Ovary (tissue), 9 donors: ENCODE data around the gene LTBP2. TPM values are rescaled to one million over a fixed set of nuclear protein-coding genes. Genes with fewer than 3 reads are reported as not detected.

Source experiments
- DNase-seq, 5 donors: peaks; one replicate each; pipeline ENCODE4 v3.0.0-alpha.2; 2019 to 2020
- H3K27ac ChIP-seq, 2 donors: fragments of 200-600 bp; one replicate each; pipeline versions ENCODE4 v1.5.1 to v1.8.0; 2019 to 2022
- H3K27me3 ChIP-seq: fragments of 200-600 bp; one replicate; pipeline ENCODE4 v1.8.0; 2022
- H3K36me3 ChIP-seq: fragments of 200-600 bp; sonication (generic); one replicate; pipeline ENCODE4 v1.5.1; 2019
- H3K4me1 ChIP-seq: one replicate; pipeline ENCODE4 v1.8.1; 2013; ENCODE audit warnings: mild to moderate bottlenecking, moderate library complexity; ENCODE audit not compliant: insufficient read depth
- H3K4me3 ChIP-seq: fragments of 200-600 bp; sonication (generic); one replicate; pipeline ENCODE4 v1.5.1; 2017
- H3K9me3 ChIP-seq, 2 donors: fragments of 200-600 bp in 1 of 2; sonication (generic) in 1 of 2; one replicate each; pipeline versions ENCODE4 v1.5.1 to v1.8.1; 2013 to 2019; ENCODE audit warnings: mild to moderate bottlenecking in 1 of 2, moderate library complexity in 1 of 2
- EP300 ChIP-seq: sonication (generic); formaldehyde crosslinking; IDR thresholded peaks from one replicate; pipeline ENCODE4 v1.6.1; 2017; ENCODE audit warnings: antibody characterized with exemption
- POLR2A ChIP-seq: fragments of 450-650 bp; IDR thresholded peaks from one replicate; pipeline ENCODE4 v1.6.1; 2017; ENCODE audit warnings: antibody characterized with exemption, mild to moderate bottlenecking, moderate library complexity
- WGBS, 3 donors: extraction: QIAGEN DNeasy Blood & Tissue Kit in 1 of 3; methylation state at CpG; one replicate each; pipeline versions ENCODE4 v1.1.5 to v1.1.7; 2013 to 2017; 5-methylcytosine and 5-hydroxymethylcytosine counted together
- intact Hi-C, 4 donors: fragments of 100-400 bp; cut with DNase I; formaldehyde crosslinking; loops; one replicate each; pipeline versions ENCODE4 v1.11.0 to v1.15.1; 2022 to 2023
- polyA plus RNA-seq, 2 donors: library from polyadenylated mRNA; stranded (reverse); fragments of 200-250 nt in 1 of 2; fragments of 350-450 nt in 1 of 2; fragmentation: Illumina TruSeq in 1 of 2; extraction: RNeasy Lipid Tissue Mini Kit (QIAGEN cat#74804) in 1 of 2; gene quantifications; one replicate each; pipeline ENCODE4 v1.2.3, GENCODE V29; 2013 to 2014
- total RNA-seq, 7 donors: library from RNA; depleted of rRNA in 2 of 7; stranded (reverse); fragments of >200 nt in 2 of 7; fragmentation: NEBNext Ultra II Directional in 3 of 7; extraction: Animal tissue kit (Norgen Biotek cat#: 25700) in 3 of 7; gene quantifications; one replicate each; pipeline versions ENCODE4 v1.1.0 to v1.2.4, GENCODE V29; 2016 to 2023
- TF ChIP-seq, protein P1 (sequence below), 3 donors: fragments of 450-650 bp in 2 of 3; fragments of 200-600 bp in 1 of 3; IDR thresholded peaks; one replicate each; pipeline versions ENCODE4 v1.5.1 to v1.8.0; 2016 to 2022; ENCODE audit warnings: antibody characterized with exemption in 3 of 3, mild to moderate bottlenecking in 1 of 3
- donor health status: DM: no; HTN: no; CAD: no; lungs with moderate emphysema.
- donor health status: DM: no; HTN: no; CAD: no.
- donor health status: Bipolar disorder and iron deficiency.
- donor health status: DM: yes; HTN: yes; CAD: no.
- donor health status: DM: no; HTN: no; CAD: no.
- donor health status: DM: yes; HTN: yes; CAD: no.

Gene LTBP2
- total and polyA plus RNA-seq, 9 donors, result 31.4 to 85.0 (median 60.0) TPM

DNA sequence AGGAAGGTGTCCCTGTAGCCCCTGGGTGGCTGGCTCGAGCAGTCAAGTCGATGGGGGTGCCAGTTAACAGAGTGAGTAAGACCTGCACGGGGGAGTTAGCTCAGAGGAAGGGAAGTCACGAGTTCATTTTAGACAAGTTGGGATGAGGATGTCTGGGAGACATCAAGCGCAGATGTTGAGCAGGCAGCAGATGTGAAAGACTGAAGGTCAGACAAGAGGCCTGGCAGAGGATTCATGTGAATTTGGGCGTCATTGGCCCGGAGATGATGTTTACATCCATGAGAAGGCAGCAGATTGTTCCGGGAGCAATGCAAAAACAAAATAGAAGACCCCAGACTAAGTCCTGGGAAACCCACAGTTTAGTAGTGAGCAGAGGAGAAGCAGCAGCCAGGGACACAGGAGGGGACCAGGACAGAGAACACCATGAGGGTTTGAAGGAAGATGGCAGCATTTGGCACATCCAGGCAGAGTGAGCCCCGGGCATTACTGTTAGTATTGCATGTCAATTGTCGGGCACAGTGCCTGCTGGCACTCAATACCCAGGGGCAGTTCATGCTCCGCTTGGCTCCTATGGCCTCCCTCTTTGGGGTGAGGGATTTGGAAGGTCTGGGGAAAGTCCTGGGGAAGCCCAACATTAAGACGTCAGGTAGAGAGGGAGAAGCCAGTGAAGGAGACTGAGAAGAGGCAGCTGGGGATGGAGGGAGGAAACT lies 15.1 kb downstream of the LTBP2 start:
- WGBS, 3 donors, result 17 to 26% (median 25%) methylated on average over 12 of the region's 12 CpGs
- peaks cover 65% of the 10 kb centered on the region for H3K4me1 ChIP-seq
- intact Hi-C loops, result loop anchor here in 1 of 4 donors (5.0 kb wide), 1 partner anchor 85 kb away; no protein-coding TSS in a partner anchor
- no peaks in the 10 kb centered on the region for H3K27me3 ChIP-seq
- no peaks in the 10 kb centered on the region for H3K9me3 ChIP-seq
- peak overlapping the region; percentile 64 to 78 for H3K27ac ChIP-seq
- no peak overlapping the region for H3K4me3 ChIP-seq
- no peaks in the 10 kb centered on the region for H3K36me3 ChIP-seq
- TF ChIP-seq POLR2A (no peak), EP300 (peak; percentile 14)
- TF ChIP-seq, protein P1, sequence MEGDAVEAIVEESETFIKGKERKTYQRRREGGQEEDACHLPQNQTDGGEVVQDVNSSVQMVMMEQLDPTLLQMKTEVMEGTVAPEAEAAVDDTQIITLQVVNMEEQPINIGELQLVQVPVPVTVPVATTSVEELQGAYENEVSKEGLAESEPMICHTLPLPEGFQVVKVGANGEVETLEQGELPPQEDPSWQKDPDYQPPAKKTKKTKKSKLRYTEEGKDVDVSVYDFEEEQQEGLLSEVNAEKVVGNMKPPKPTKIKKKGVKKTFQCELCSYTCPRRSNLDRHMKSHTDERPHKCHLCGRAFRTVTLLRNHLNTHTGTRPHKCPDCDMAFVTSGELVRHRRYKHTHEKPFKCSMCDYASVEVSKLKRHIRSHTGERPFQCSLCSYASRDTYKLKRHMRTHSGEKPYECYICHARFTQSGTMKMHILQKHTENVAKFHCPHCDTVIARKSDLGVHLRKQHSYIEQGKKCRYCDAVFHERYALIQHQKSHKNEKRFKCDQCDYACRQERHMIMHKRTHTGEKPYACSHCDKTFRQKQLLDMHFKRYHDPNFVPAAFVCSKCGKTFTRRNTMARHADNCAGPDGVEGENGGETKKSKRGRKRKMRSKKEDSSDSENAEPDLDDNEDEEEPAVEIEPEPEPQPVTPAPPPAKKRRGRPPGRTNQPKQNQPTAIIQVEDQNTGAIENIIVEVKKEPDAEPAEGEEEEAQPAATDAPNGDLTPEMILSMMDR (IDR thresholded peaks at IDR 0.05), result no peak
- DNase-seq, result peak; percentile 58 to 72 (median 68)

DNA sequence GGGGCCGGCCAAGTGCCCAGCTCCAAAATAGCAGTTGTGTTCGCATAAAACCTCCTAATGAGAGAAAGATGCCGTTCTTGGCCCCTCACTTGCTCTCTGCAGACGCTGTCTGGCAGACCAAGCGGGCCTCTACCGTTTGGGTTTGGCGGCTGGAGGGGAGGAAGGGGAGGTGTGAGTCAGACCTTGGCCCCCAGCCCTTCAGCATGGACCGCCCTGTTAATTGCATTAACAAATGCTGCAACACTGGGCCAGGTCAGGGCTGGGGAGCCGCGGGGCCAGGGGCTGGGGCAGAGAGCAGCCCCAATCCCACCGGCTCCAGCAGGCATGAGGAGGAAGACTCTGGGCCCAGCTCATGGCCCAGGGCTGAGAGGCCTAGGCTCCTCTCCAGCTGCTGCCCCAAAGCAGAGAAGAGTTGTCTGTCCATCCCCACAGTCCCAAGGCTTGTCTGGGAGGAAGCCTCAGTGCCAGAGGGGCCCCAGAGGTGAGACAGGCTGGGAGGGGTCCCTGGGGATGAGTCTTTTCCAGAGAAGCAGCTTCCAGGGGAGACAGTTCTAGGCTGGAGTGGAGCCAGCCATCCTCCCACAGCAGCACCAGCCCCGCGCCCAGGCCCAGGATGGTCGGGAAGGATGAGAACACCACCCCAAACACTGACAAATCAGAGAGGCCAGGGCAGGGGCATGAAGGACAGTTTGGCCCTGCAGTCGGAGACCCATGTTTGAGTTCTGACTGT lies 16.9 kb downstream of the LTBP2 start:
- intact Hi-C loops, result loop anchor here in 1 of 4 donors (5.0 kb wide), 1 partner anchor 83 kb away; no protein-coding TSS in a partner anchor
- peak overlapping the region; percentile 71 to 73 for H3K27ac ChIP-seq
- 25 to 31% (median 26%) methylated on average over 15 of the region's 15 CpGs for WGBS, 3 donors
- no peaks in the 10 kb centered on the region for H3K27me3 ChIP-seq
- H3K9me3 ChIP-seq, result no peaks in the 10 kb centered on the region
- H3K4me1 ChIP-seq, result peaks cover 62% of the 10 kb centered on the region
- no peak overlapping the region for H3K4me3 ChIP-seq
- peak; percentile 83 to 88 (median 86) for DNase-seq
- no peaks in the 10 kb centered on the region for H3K36me3 ChIP-seq
- no peak for TF ChIP-seq POLR2A
- TF ChIP-seq, protein P1 (IDR thresholded peaks at IDR 0.05), result no peak
- no peak for TF ChIP-seq EP300

DNA sequence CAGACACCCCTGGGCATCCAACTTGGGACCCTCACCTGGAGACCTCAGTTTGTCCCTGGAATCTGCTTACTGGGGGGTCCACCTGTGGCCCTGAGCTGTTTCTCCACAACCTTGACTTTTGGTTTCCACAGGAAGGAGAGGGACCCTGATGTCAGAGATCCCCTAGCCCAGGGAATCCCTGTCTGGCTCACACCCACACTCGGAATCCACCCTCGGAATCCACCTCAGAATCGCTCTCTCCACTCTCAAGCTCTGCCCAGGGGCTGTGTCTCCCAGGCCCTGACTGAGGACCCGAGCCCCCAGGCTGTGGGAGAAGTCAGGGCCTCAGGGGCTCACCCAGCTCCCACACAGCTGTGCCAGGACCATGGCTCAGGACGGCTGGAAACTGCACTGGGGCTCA lies 17.4 kb downstream of the LTBP2 start:
- TF ChIP-seq POLR2A (no peak), EP300 (no peak)
- TF ChIP-seq, protein P1 (IDR thresholded peaks at IDR 0.05), result no peak
- DNase-seq, result no peak
- no peaks in the 10 kb centered on the region for H3K36me3 ChIP-seq
- H3K27me3 ChIP-seq, result no peaks in the 10 kb centered on the region
- H3K4me1 ChIP-seq, result peaks cover 57% of the 10 kb centered on the region
- H3K4me3 ChIP-seq, result no peak overlapping the region
- H3K9me3 ChIP-seq, result no peaks in the 10 kb centered on the region
- WGBS, 3 donors, result 24 to 36% (median 36%) methylated on average over 5 of the region's 5 CpGs
- intact Hi-C loops, result loop anchor here in 1 of 4 donors (5.0 kb wide), 1 partner anchor 82 kb away; no protein-coding TSS in a partner anchor
- peak overlapping the region; percentile 71 to 73 for H3K27ac ChIP-seq

DNA sequence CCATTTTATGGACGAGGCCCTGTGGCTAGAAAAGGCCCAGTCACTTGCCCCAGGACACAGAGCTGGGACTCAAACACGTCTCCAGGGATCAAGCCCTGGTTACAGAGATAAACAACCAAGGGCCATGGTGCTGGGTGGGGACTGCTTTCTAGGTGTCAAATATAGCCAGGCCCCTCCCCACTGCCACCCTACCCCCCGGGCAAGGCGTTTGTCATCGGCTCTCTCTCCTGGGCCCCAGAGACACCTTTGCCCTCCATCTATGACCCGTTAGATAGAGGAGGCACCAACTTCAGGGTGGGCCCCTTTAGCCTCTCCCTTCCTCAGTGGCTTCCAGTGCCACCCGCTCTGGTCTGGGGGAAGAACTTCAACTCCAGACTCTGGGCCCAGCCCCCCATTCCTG lies 18.0 kb downstream of the LTBP2 start:
- H3K9me3 ChIP-seq, result no peaks in the 10 kb centered on the region
- H3K27me3 ChIP-seq, result no peaks in the 10 kb centered on the region
- no peaks in the 10 kb centered on the region for H3K36me3 ChIP-seq
- intact Hi-C loops, result no loop called here
- H3K4me3 ChIP-seq, result no peak overlapping the region
- peak overlapping the region; percentile 71 to 73 for H3K27ac ChIP-seq
- peaks cover 55% of the 10 kb centered on the region for H3K4me1 ChIP-seq
- no peak for DNase-seq
- WGBS, 3 donors, result 79 to 80% (median 80%) methylated on average over 7 of the region's 7 CpGs
- TF ChIP-seq, protein P1 (IDR thresholded peaks at IDR 0.05), result no peak
- TF ChIP-seq POLR2A (no peak), EP300 (no peak)
